ENCODE data around the gene MAN1B1. TPM values are rescaled to one million over a fixed set of nuclear protein-coding genes. Genes with fewer than 3 reads are reported as not detected.

The MAN1B1 gene
- 10 to 100 TPM; 19.6 to 30.4 (median 24.3) TPM for polyA plus RNA-seq (ENCODE audit: low read depth in 6 of 6)

- Mint-ChIP-seq H3K27me3 (no peaks in the 10 kb centered on the region), H3K27ac (peak within 1 kb of the TSS; percentile 94 to 99 (median 96)), H3K4me1 (peaks cover 23 to 37% (median 34%) of the 10 kb centered on the region in 3 donors), H3K9me3 (no peaks in the 10 kb centered on the region), H3K36me3 (no peaks in the 10 kb centered on the region), H3K4me3 (peak within 1 kb of the TSS; percentile 89 to 98 (median 94))
- peak; percentile 75 to 82 for ATAC-seq (ENCODE audit: low read depth in 2 of 2)
- DNase-seq, result peak; percentile 99
Observed at GRCh38 chr9:137086531-137087408, at the start of gene MAN1B1. MAN1B1 (plus strand) TSS chr9:137086985; CDS start chr9:137087000, 15 bp downstream.

GRCh38 chr9:137037035-137037434 is 49.8 kb upstream of the MAN1B1 start:
- Mint-ChIP-seq H3K9me3 (no peaks in the 10 kb centered on the region), H3K27ac (no peak overlapping the region), H3K36me3 (no peaks in the 10 kb centered on the region), H3K4me3 (no peak overlapping the region), H3K27me3 (peaks cover 0 to 21% (median 8%) of the 10 kb centered on the region in 3 donors), H3K4me1 (peaks cover 23 to 33% (median 26%) of the 10 kb centered on the region in 3 donors)
- ATAC-seq (ENCODE audit: low read depth in 2 of 2) (no peak), DNase-seq (no peak)

- H3K4me1 Mint-ChIP-seq, result peaks cover 19 to 29% (median 23%) of the 10 kb centered on the region in 3 donors
- H3K27me3 Mint-ChIP-seq, result peaks cover 0 to 23% (median 8%) of the 10 kb centered on the region in 3 donors
- DNase-seq, result no peak
- ATAC-seq (ENCODE audit: low read depth in 2 of 2), result no peak
- H3K36me3 Mint-ChIP-seq, result no peaks in the 10 kb centered on the region
- H3K9me3 Mint-ChIP-seq, result no peaks in the 10 kb centered on the region
- H3K27ac Mint-ChIP-seq, result no peak overlapping the region
- H3K4me3 Mint-ChIP-seq, result no peak overlapping the region
Observed at GRCh38 chr9:137037483-137037882, 49.3 kb upstream of the MAN1B1 start.

GRCh38 chr9:137038916-137039315 is 47.9 kb upstream of the MAN1B1 start:
- ATAC-seq (ENCODE audit: low read depth in 2 of 2), result no peak
- Mint-ChIP-seq H3K36me3 (no peaks in the 10 kb centered on the region), H3K4me1 (peaks cover 9 to 15% (median 10%) of the 10 kb centered on the region in 3 donors), H3K4me3 (no peak overlapping the region), H3K27ac (no peak overlapping the region), H3K9me3 (no peaks in the 10 kb centered on the region), H3K27me3 (peaks cover 0 to 37% (median 8%) of the 10 kb centered on the region in 3 donors)
- DNase-seq, result no peak

GRCh38 chr9:137039611-137040366 is 47.0 kb upstream of the MAN1B1 start:
- Mint-ChIP-seq H3K4me3 (no peak overlapping the region), H3K27ac (no peak overlapping the region), H3K27me3 (peaks cover 1 to 46% (median 12%) of the 10 kb centered on the region in 3 donors), H3K36me3 (no peaks in the 10 kb centered on the region), H3K4me1 (peaks cover 5 to 12% (median 5%) of the 10 kb centered on the region in 3 donors), H3K9me3 (no peaks in the 10 kb centered on the region)
- DNase-seq (no peak), ATAC-seq (ENCODE audit: low read depth in 2 of 2) (no peak)

- peaks cover 5 to 10% (median 8%) of the 10 kb centered on the region in 3 donors for H3K4me1 Mint-ChIP-seq
- no peak overlapping the region for H3K27ac Mint-ChIP-seq
- no peak overlapping the region for H3K4me3 Mint-ChIP-seq
- no peak for DNase-seq
- H3K9me3 Mint-ChIP-seq, result no peaks in the 10 kb centered on the region
- no peaks in the 10 kb centered on the region for H3K36me3 Mint-ChIP-seq
- peaks cover 4 to 47% (median 16%) of the 10 kb centered on the region in 3 donors for H3K27me3 Mint-ChIP-seq
- no peak for ATAC-seq (ENCODE audit: low read depth in 2 of 2)
Observed at GRCh38 chr9:137040568-137040967, 46.2 kb upstream of the MAN1B1 start.

GRCh38 chr9:137041124-137041523 is 45.7 kb upstream of the MAN1B1 start:
- H3K4me3 Mint-ChIP-seq, result no peak overlapping the region
- peaks cover 4 to 47% (median 16%) of the 10 kb centered on the region in 3 donors for H3K27me3 Mint-ChIP-seq
- H3K4me1 Mint-ChIP-seq, result peaks cover 5 to 10% (median 8%) of the 10 kb centered on the region in 3 donors
- H3K27ac Mint-ChIP-seq, result no peak overlapping the region
- H3K9me3 Mint-ChIP-seq, result no peaks in the 10 kb centered on the region
- H3K36me3 Mint-ChIP-seq, result no peaks in the 10 kb centered on the region
- DNase-seq, result no peak
- no peak for ATAC-seq (ENCODE audit: low read depth in 2 of 2)

GRCh38 chr9:137042751-137043727 is 43.7 kb upstream of the MAN1B1 start:
- no peak overlapping the region for H3K4me3 Mint-ChIP-seq
- DNase-seq, result no peak
- H3K4me1 Mint-ChIP-seq, result peaks cover 9 to 18% (median 17%) of the 10 kb centered on the region in 3 donors
- no peak for ATAC-seq (ENCODE audit: low read depth in 2 of 2)
- peaks cover 9 to 66% (median 16%) of the 10 kb centered on the region in 3 donors for H3K27me3 Mint-ChIP-seq
- no peak overlapping the region for H3K27ac Mint-ChIP-seq
- H3K36me3 Mint-ChIP-seq, result no peaks in the 10 kb centered on the region
- no peaks in the 10 kb centered on the region for H3K9me3 Mint-ChIP-seq

- H3K9me3 Mint-ChIP-seq, result no peaks in the 10 kb centered on the region
- no peak overlapping the region for H3K4me3 Mint-ChIP-seq
- DNase-seq (no peak), ATAC-seq (ENCODE audit: low read depth in 2 of 2) (no peak)
- peaks cover 9 to 18% (median 17%) of the 10 kb centered on the region in 3 donors for H3K4me1 Mint-ChIP-seq
- no peaks in the 10 kb centered on the region for H3K36me3 Mint-ChIP-seq
- H3K27ac Mint-ChIP-seq, result no peak overlapping the region
- H3K27me3 Mint-ChIP-seq, result peaks cover 9 to 63% (median 16%) of the 10 kb centered on the region in 3 donors
Observed at GRCh38 chr9:137044037-137044436, 42.7 kb upstream of the MAN1B1 start.

- Mint-ChIP-seq H3K9me3 (no peaks in the 10 kb centered on the region), H3K4me3 (peak overlapping the region in 5 of 8 donors; percentile 35 to 51 (median 42)), H3K27me3 (peaks cover 9 to 66% (median 20%) of the 10 kb centered on the region in 3 donors), H3K36me3 (no peaks in the 10 kb centered on the region), H3K4me1 (peaks cover 9 to 20% (median 17%) of the 10 kb centered on the region in 3 donors), H3K27ac (no peak overlapping the region)
- ATAC-seq (ENCODE audit: low read depth in 2 of 2) (no peak), DNase-seq (no peak)
Observed at GRCh38 chr9:137044502-137045177, 42.1 kb upstream of the MAN1B1 start.

- DNase-seq (no peak), ATAC-seq (ENCODE audit: low read depth in 2 of 2) (no peak)
- peaks cover 9 to 74% (median 21%) of the 10 kb centered on the region in 3 donors for H3K27me3 Mint-ChIP-seq
- peak overlapping the region in 3 of 8 donors; percentile 9 to 48 (median 39) for H3K4me3 Mint-ChIP-seq
- H3K4me1 Mint-ChIP-seq, result peaks cover 9 to 20% (median 17%) of the 10 kb centered on the region in 3 donors
- no peaks in the 10 kb centered on the region for H3K36me3 Mint-ChIP-seq
- no peaks in the 10 kb centered on the region for H3K9me3 Mint-ChIP-seq
- no peak overlapping the region for H3K27ac Mint-ChIP-seq
Observed at GRCh38 chr9:137045294-137046087, 41.3 kb upstream of the MAN1B1 start.
